ENCODE data around the gene GRID1.

GRID1 gene

DNA sequence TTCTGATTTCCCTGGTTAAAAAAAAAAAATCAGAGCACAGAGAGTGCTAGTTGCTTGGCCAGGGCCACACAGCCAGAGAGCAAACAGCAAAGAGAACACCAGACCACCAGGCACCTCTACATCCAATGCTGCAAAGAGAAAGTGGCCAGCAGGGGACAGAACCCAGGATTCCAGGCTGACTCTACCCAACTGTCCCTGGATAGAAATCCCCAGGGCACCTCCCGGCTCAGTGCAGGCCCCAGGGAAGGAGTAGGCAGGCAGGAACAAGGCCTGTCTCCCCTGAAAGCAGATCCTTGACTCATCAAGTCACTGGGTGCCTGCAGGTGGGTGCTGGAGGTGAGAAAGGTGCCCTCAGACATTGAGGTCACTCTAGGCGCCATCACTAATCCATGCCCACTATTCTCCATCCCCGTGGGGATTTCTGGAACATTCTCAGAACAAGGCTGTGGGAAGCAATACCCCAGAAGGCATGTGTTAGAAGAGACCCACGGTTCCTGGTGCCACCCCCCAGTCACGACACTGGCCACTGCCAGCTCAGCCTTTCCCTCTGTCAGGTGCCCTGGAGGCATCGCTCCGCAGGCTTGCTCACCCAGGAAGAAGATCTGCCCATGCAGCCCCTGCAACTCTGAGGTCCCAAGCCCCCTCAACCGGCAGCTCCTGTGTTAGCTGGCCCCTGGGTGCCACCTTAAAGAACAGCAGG lies 154.8 kb downstream of the GRID1 start:
- DNase-seq (ENCODE audit: low read depth) = no peak

DNA sequence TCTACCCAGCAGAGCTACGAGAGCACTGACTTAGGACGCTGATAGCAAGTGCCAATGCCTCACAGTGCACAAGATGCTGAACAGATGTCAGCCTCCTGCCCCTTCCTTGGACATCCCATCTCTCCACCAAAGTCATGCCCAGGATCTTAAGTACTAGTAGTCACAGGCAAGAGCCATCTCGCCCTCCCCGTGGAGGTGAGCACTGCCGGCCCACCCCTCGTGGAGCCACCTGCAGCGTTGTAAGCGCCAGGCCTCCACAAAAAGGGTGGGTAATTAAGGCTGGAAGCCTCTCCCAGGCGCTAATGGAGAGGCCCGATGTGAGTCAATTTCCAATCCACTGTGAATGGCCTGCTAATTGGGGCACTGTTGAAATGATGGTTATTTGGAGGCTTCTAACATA lies 156.2 kb downstream of the GRID1 start:
- no peak for DNase-seq (ENCODE audit: low read depth)

DNA sequence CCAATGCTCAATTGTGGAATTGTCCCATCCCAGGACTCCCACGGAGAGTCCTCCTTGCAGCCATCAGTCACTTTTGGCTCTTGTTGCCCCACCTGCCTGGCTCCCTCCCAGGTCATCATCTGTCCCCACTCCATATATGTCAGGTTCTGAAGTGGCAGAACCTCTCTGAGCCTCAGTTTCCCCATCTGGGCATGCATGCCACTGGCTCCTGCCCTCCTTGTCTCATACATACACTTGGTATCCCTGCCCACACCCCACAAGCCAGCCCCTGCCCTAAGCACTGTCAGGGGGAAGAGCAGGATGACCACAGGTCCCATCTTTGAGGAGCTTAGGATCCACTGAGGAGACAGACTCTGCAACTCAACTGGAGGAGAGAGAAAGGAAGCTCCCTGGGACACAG lies 156.9 kb downstream of the GRID1 start:
- DNase-seq (ENCODE audit: low read depth) = no peak

DNA sequence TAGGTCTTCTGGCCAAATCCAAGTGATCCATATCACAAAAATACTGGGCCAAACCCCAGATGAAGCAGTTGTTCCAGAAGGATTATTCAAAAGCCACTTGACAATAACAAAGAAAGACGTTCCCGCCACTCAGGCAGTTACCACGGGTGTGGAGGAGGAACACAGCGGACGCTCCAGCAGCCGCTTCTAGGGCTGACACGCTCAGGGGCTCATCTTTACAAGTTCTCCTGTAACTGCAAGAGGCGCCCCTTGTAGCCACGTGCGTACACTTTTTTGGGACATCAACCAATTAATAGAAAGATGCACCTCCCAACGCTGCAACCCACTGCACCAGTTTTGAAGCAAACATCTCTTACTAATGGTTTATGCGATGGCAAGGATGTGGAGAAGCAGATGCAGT lies 159.4 kb downstream of the GRID1 start:
- DNase-seq (ENCODE audit: low read depth) = no peak

DNA sequence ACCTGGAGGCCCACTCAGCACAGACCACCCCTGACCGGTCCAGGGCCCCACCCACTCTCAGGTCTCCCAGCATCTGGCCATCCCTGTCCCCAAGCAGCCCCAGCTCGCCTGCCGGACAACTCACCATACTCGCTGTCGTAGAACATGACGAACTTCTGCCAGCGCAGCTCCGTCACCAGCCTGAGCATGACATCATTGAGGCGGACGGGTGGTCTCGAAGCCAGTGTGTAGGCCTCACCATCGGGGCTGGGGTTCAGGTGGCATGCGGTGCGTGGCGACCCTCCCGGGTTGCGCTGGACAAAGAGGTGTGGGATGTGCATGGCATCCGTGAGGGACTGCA lies 160.4 kb downstream of the GRID1 start:
- no peak for DNase-seq (ENCODE audit: low read depth)

DNA sequence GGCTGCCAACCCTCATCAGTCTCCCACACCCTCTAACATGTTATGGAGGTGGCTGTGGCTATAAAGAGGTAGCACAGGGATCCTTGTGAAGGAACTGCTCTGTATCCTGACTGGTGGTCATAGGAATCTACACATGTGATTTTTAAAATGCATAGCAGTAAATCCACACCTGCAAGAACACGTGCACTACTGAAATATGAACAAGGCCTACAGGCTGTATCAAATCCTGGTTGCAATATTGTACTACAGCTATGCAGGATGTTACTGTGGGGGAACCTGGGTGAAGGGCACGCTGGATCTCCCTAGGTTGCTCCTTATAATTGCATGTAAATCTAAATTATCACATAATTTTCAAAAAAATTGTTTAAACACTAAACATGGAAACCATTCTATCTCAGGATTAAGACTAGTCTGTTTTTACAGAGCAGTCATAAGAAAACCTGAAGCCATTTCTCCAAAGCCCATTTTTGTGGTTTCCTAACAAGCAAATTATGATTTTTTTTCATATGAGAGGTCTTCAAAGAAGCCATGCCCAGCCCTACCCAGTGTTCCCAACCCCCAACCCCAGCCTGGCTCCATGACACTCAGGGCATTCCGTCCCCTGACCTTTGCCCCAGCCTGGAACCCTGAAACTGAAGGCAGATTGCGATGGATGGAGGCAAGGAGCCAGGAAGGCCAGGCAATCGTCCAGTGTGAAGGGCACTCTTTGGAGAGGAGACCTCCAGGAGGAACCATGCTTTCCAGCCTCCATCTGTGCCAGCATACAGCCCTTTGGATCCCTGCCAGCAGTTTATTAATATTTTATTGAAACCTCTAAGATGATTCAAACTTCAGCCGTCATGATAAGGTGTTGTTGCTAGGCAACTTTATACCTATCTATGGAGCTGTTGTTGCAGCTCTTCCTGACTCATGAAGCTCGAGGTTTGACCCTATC lies 161.0 kb downstream of the GRID1 start:
- no peak for DNase-seq (ENCODE audit: low read depth)

DNA sequence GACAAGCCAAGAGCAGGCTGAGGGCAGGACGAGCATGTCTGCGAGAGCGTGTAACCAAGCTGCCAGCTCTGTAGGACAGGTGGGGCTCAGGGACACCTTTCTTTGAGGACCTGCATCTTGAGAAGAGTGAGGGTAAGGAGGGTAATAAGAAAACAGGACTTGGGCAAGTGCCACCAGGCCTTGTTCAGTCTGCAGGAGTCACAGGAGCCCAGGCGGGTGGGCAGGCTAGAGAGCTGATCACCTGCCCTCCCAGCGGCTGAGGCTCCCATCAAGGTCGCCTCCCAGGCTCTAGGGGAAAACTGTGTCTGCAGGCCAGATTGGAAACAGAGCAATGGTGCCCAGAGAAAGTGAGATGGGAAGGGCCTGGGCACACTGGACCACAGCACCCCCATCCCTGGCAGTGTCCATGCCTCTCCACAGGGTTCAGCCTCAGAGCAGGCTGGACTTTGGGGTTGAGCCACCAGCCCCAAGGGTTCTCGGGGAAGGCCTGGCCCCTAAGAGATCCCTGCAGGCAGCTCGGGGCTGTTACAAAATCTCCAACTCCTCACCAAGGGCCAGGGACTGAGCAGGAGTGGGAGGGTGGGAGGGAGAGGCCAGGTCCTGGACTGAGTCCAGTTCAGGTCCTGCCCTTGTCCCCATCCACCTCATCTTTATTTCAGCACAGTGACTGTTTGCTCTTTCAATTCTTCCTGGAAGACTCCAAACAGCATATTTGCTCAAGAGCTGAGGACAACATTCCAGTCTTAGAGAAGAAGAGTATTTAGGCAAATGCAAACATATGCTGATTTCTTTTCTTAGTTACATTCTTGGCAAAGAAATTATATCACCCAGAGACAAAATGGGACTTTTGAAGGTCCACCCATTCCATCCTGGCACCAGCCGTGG lies 161.9 kb downstream of the GRID1 start:
- DNase-seq (ENCODE audit: low read depth) = no peak

DNA sequence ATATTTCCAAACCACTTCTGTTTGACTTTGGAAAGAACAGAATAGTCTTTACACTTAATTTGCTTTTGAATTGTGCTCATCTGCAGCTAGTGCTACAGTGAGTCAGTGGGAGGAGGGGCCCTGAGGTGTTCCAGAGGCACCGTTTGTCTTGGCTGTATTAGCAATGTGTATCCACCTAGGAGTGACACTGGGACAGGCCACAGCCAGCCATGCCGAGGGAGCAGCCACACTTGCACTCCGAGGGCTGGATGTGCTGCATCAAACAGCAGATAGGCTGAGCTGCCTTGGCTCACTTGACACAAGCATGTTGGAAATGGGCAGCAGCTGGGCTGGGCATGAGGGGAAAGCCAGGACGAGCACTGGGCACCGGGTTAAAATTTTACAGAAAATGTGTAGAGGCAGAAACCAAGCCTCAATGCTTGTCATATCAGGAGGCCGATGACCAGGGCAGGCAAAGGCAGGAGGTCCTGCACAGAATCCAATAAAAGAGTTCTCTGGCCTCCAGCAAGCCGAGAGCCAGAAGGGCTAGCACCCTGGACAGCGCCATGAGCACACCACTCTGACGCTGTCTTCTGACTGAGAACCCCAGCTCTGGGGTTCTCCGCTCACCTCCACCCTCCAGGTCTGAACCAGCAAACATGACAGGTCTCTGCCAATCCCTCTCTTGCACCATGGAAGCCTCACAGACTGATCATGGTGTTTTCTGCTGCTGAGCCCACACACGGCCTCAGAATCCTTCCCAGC lies 163.3 kb downstream of the GRID1 start:
- DNase-seq (ENCODE audit: low read depth) = peak; percentile 2

DNA sequence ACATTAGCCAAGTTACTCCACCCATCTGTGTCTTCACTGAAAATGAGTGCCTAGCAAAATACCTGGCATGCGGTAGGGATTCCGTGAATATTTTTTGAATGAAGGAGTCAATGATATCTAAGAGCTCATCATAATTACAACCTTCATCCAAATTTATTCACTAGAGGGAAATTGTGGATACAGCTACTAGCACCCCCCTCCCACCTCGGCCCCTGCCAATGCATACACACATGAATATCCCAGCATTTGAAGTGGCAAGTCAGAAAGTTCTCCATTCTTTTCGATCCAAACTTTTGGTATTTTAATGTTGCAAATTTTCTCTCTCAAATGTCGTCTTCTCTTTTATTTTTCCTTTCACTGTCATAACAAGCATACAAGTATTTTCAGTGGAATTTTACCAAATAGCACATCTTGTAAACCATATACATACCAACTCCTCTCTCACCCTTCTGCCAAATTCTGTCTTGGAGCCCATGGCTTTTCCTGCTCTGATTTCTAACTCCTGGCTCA lies 164.3 kb downstream of the GRID1 start:
- no peak for DNase-seq (ENCODE audit: low read depth)

DNA sequence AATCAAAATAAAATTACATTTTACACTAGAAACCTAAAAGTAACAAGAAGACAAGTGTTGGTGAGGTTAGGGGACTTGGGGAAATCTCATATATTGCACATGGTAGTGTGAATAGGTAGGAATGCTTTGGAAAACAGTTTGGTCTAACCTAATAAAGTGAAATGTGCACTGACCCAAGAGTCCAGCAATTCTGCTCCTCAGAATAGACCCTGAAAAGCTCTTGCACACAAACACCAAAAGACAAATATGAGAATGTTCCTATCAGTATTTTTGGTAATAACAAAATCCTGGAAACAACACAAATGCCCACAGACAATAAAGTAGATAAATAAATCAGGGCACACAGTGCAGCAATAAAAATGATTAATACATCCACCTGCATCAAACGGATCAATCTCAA lies 165.7 kb downstream of the GRID1 start:
- DNase-seq (ENCODE audit: low read depth) = no peak

DNA sequence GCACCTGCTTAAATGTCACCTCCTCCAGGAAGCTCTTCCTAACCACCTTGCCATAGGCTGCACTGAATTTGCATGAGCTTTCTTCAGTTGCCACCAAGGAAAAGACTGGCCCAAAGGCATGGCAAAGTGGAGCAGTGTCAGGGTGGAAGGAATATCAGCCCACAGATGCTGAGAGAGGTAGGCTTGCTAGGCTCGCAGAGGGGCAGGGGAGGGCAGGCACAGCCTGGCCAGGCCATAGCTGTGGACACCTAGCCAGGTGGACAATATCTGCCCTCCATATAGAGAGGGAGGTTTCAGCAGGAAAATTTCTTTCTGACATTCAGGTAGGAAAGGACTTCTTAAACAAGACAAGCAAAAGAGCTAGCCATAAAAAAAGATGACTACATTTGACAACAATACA lies 166.3 kb downstream of the GRID1 start:
- DNase-seq (ENCODE audit: low read depth) = no peak

DNA sequence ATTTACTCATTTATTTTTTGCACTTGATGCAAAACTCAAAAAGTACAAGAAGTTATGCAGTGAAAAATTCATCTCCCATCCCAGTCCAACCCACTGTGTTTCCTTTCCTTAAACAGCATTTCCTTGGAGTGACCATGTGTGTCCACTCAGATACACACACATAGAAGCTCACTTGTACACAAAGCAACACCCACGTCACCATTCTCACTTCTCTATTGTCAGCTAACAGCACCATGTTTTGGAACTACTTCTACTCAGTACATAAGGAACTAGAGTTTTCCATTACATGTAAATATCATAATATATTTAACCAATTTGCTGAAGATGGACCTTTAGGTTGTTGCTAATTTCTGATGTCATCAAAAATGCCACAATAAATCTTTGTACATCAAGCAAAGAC lies 167.6 kb downstream of the GRID1 start:
- no peak for DNase-seq (ENCODE audit: low read depth)

DNA sequence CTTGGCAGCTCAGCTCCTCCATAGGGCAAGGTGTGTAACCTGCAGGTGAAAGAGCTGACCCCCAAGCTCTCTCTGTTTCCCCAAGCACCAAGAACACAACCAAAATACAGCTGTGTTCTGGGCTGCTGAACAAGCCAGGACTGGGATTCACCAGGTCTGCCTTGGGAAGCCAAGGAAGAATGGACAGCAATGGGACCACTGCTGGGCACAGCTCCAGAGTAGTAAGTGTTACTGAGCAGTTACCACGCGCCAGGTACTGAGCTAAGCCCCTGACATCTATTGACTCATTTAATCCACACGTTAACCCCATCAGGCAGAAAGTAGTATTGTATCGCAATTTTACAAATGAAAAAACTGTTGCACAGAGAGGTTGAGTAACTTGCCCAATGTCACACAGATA lies 168.3 kb downstream of the GRID1 start:
- no peak for DNase-seq (ENCODE audit: low read depth)

DNA sequence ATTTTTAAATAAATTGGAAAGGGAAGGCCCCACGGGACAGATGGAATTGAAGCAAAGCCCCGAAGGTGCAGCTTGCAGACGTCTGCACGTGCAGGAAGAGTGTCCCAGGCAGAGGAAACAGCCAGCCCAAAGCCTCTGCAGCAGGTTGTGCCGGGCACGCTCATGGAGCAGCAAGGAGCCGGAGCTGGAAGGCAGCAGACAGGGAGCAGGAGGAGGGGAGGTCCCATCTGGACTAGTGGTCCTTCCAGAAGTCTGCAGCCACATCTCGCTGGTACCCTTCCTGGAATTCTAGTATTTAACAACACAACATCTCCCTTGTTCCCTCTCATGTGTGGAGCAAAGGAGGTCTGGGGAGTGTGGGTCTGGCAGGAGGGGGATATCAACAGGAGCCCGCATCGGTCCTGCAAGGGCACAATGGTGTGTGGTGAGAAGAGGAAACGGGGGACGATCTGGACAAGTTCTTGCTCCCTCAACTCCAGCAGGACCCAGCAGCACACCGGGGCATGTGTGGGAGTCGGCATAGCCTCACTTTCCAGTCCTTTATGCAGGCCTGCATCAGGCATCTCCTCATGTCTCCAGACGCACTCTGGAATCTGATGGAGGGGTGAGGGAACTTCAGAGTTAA lies 169.3 kb downstream of the GRID1 start:
- no peak for DNase-seq (ENCODE audit: low read depth)

DNA sequence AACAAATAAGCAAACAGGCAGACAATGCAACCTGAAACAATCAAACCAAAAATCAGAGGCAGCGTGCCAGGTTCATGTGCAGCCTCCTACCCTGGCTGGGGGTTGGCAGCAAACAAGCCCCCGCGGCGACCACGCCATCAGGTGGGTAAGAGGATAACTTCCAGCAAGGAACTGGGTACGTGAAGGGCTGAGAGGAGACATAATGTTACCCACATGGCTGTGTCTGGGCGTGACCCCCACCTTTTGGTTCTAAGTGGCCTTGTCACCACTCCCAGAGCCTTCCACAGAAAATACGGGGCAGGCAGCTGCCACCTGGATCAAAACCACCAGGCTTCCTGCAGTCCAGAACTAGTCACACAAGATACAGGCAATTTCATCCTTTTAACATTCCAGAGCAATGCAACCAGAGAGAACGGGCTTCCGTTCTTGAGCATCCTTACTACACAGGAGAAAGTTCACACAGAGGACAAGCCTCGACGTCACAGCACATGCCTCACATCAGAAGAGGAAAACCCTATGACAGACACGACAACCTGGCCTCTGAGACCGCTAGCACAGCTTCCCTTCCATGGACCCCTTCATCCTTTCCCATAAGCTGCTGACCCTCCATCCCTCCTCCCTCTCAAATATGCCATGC lies 171.0 kb downstream of the GRID1 start:
- no peak for DNase-seq (ENCODE audit: low read depth)

DNA sequence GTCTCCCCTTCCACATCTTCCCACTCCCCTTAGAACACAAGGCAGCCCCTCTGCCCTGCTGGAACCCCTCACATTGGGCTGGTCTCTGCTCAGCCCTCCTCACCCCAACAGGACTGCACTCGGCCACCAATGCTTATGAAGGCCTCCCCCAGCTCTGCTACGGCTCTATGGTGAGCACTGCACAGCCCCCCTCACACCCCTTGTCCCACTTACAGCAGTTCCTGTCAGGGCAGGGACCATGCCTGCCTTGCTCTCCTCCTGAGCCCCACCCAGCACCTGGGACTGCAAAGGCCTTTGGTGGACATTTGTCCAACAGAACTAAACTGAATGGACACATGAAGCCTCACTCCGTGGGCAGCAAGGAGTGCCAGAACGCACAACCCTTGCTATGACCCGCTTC lies 171.9 kb downstream of the GRID1 start:
- no peak for DNase-seq (ENCODE audit: low read depth)

DNA sequence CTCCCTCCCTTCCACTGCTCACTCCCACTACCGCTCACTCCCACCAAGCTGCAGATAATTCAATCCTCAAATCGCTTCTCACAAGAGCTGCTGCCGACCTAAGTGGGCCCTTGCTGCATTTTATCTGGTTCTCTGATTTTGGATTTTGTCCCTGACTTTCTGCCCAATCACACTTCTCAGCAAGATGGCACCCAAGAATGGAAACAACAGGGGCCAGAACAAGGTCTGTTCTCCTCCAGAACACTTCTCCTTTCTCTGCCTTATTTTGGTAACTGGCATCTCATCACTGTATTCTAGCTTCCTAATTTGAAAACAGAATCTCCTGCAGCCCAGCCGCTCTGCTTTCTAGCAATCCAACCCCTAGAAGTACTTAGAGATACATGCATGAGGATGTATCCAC lies 172.8 kb downstream of the GRID1 start:
- no peak for DNase-seq (ENCODE audit: low read depth)

DNA sequence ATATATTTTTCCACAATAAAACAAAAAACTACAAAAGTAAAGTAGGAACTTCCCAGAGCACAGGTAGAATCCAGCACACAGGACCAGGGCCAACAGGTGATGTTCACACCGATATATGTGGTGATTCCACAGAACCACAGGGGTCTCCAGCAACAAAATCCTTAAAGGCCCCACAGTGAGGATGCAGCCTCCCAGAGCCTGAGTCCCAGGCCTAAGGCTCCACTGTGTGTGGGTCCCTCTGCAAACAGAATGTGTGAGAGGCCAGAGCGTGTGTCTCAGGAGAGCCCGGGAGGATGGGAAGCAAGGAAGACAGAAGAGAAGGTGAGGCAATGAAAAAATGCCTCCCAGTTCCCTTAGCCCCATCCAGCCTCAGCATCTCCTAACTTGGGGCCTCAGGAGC lies 173.9 kb downstream of the GRID1 start:
- DNase-seq (ENCODE audit: low read depth) = no peak

DNA sequence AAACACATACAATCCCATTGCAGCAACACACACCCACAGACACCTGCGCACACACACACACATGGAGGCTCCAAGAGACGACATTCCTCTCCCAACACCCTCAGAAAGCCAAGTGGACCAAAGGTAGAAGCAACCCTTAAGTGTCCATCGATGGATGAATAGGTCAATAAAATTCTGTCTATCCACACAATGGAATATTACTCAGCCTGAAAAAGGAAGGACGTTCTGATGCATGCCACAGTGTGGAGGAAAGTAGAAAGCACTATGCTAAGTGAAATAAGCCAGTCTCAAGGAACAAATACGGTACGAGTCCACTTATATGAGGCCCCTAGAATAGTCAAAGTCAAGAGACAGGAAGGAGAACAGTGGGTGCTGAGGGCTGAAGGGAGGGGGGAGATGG lies 174.4 kb downstream of the GRID1 start:
- DNase-seq (ENCODE audit: low read depth) = no peak

DNA sequence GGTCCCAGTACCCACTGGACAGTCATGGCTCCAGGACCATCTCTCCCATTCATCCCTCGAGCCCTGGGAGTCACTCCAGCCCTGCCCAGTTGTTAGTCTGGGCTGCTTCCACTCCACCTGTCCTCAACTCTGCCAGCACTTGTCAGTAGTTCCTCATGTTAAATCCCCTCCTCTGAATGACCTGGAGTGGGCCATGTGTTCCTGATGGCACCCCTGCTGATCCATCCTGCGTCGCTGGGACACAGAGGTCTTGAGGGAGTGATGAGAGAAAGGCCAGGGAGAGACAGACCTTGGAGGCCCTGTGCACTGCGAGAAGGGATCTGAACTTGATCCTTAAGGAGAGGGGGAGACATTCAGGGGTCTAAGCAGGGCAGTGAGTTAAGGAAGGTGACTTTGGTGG lies 174.9 kb downstream of the GRID1 start:
- DNase-seq (ENCODE audit: low read depth) = no peak

DNA sequence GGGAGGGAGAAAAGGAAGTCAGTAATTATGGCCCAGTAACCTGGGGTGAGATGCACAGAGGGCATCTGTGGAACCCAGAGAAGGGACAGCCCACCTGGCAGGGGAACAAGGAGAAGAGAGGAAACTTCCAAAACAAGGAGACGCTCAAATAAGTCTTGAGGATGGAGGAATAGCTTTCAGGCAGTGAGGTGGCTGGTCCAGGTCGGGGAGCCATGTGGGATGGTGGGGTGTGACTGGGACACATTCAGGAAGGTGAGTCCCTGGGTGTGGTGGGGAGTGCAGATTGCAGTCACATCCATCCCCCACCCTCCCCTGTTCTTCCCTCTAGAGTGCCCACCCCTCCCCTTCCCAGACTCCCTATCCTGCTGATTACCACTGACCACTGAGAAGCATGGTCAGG lies 175.4 kb downstream of the GRID1 start:
- DNase-seq (ENCODE audit: low read depth) = no peak

All from stromal cell of bone marrow (primary cell).